Sigmoid colon (tissue), 7 donors: ENCODE data around the gene SLC9A1. TPM values are rescaled to one million over a fixed set of nuclear protein-coding genes. Genes with fewer than 3 reads are reported as not detected.

Source experiments
- DNase-seq: peaks from one replicate; pipeline ENCODE4 v3.0.0-alpha.2; 2019
- H3K27ac ChIP-seq, 4 donors: fragments of 200-600 bp; sonication (generic); one replicate each; pipeline ENCODE4 v1.5.1; 2016 to 2019; ENCODE audit warnings: mild to moderate bottlenecking in 1 of 4
- H3K27me3 ChIP-seq, 3 donors: fragments of 200-600 bp; sonication (generic); one replicate each; pipeline ENCODE4 v1.5.1; 2019; ENCODE audit warnings: mild to moderate bottlenecking in 1 of 3
- H3K36me3 ChIP-seq, 4 donors: fragments of 200-600 bp; sonication (generic); one replicate each; pipeline ENCODE4 v1.5.1; 2016 to 2019
- H3K4me1 ChIP-seq, 4 donors: fragments of 200-600 bp; sonication (generic); one replicate each; pipeline ENCODE4 v1.5.1; 2017 to 2019
- H3K4me3 ChIP-seq, 4 donors: fragments of 200-600 bp; sonication (generic); one replicate each; pipeline ENCODE4 v1.5.1; 2017 to 2019; ENCODE audit warnings: mild to moderate bottlenecking in 2 of 4, moderate library complexity in 1 of 4
- H3K9me3 ChIP-seq, 4 donors: fragments of 200-600 bp in 3 of 4; sonication (generic) in 3 of 4; one replicate each; pipeline versions ENCODE4 v1.5.1 to v1.6.1; 2013 to 2019
- CTCF ChIP-seq, 4 experiments: fragments of 450-650 bp in 3 of 4; fragments of 200-600 bp in 1 of 4; IDR thresholded peaks; one replicate each; pipeline ENCODE4 v1.5.1; 2016 to 2019; ENCODE audit warnings: antibody characterized with exemption in 4 of 4, mild to moderate bottlenecking in 3 of 4, moderate library complexity in 2 of 4
- EP300 ChIP-seq, 4 donors: sonication (generic); formaldehyde crosslinking; IDR thresholded peaks; one replicate each; pipeline ENCODE4 v1.6.1; 2017; ENCODE audit warnings: antibody characterized with exemption in 4 of 4
- POLR2A ChIP-seq, 2 donors: fragments of 450-650 bp; IDR thresholded peaks; one replicate each; pipeline ENCODE4 v1.6.1; 2016; ENCODE audit warnings: antibody characterized with exemption in 2 of 2, mild to moderate bottlenecking in 2 of 2, moderate library complexity in 2 of 2
- POLR2AphosphoS5 ChIP-seq, 4 donors: sonication (generic); formaldehyde crosslinking; IDR thresholded peaks; one replicate each; pipeline ENCODE4 v1.6.1; 2017; ENCODE audit warnings: antibody characterized with exemption in 4 of 4
- WGBS, 2 donors: extraction: QIAGEN DNeasy Blood & Tissue Kit; methylation state at CpG; one replicate each; pipeline ENCODE4 v1.1.7; 2013; 5-methylcytosine and 5-hydroxymethylcytosine counted together
- intact Hi-C: fragments of 100-400 bp; cut with DNase I; formaldehyde crosslinking; loops from one replicate; pipeline ENCODE4 v1.15.1; 2023
- polyA plus RNA-seq, 3 donors: library from polyadenylated mRNA; stranded (reverse); fragments of 200-250 nt; gene quantifications; one replicate each; pipeline ENCODE4 v1.2.3, GENCODE V29; 2013
- total RNA-seq, 4 donors: library from RNA; depleted of rRNA; stranded (reverse); fragments of >200 nt; gene quantifications; one replicate each; pipeline ENCODE4 v1.1.0, GENCODE V29; 2016
- donor health status: healthy with polysubstance abuse.
- donor health status: Bipolar disorder and iron deficiency.
- donor health status: healthy.

The SLC9A1 gene
- total and polyA plus RNA-seq, 7 donors, result 6.0 to 64.4 (median 12.8) TPM

GRCh38 chr1:27141266-27142003 is 13.5 kb downstream of the SLC9A1 start:
- Histone ChIP-seq H3K27me3 (no peaks in the 10 kb centered on the region), H3K27ac (peak overlapping the region in 2 of 4 donors; percentile 85 to 89), H3K4me1 (peaks cover 0 to 99% (median 80%) of the 10 kb centered on the region in 4 donors), H3K4me3 (no peak overlapping the region), H3K36me3 (no peaks in the 10 kb centered on the region), H3K9me3 (no peaks in the 10 kb centered on the region)
- TF ChIP-seq POLR2AphosphoS5 (IDR thresholded peaks at IDR 0.05), result no peak
- no peak for TF ChIP-seq POLR2A (IDR thresholded peaks at IDR 0.05)
- TF ChIP-seq EP300 (IDR thresholded peaks at IDR 0.05), result no peak
- no peak for TF ChIP-seq CTCF (IDR thresholded peaks at IDR 0.05)
- intact Hi-C loops, result no loop called here
- no peak for DNase-seq
- 41 to 78% methylated on average over 9 of the region's 9 CpGs for WGBS, 2 donors

GRCh38 chr1:27139980-27140379 is 14.9 kb downstream of the SLC9A1 start:
- intact Hi-C loops, result no loop called here

GRCh38 chr1:27138927-27139326 is 16.0 kb downstream of the SLC9A1 start:
- no peaks in the 10 kb centered on the region for H3K9me3 ChIP-seq
- intact Hi-C loops, result no loop called here
- DNase-seq, result no peak
- WGBS, 2 donors, result 61 to 79% methylated on average over 6 of the region's 6 CpGs
- H3K27me3 ChIP-seq, result no peaks in the 10 kb centered on the region
- H3K4me3 ChIP-seq, result no peak overlapping the region
- H3K4me1 ChIP-seq, result peaks cover 0 to 95% (median 70%) of the 10 kb centered on the region in 4 donors
- no peaks in the 10 kb centered on the region for H3K36me3 ChIP-seq
- TF ChIP-seq POLR2A (IDR thresholded peaks at IDR 0.05), result no peak
- no peak for TF ChIP-seq CTCF (IDR thresholded peaks at IDR 0.05)
- no peak for TF ChIP-seq EP300 (IDR thresholded peaks at IDR 0.05)
- TF ChIP-seq POLR2AphosphoS5 (IDR thresholded peaks at IDR 0.05), result no peak
- H3K27ac ChIP-seq, result no peak overlapping the region

More at GRCh38 chr1:27139980-27140379, 14.9 kb downstream of the SLC9A1 start:
- Histone ChIP-seq H3K4me3 (no peak overlapping the region), H3K9me3 (no peaks in the 10 kb centered on the region), H3K4me1 (peaks cover 0 to 97% (median 76%) of the 10 kb centered on the region in 4 donors), H3K27me3 (no peaks in the 10 kb centered on the region), H3K36me3 (no peaks in the 10 kb centered on the region), H3K27ac (no peak overlapping the region)
- no peak for TF ChIP-seq CTCF (IDR thresholded peaks at IDR 0.05)
- no peak for TF ChIP-seq EP300 (IDR thresholded peaks at IDR 0.05)
- TF ChIP-seq POLR2A (IDR thresholded peaks at IDR 0.05), result no peak
- TF ChIP-seq POLR2AphosphoS5 (IDR thresholded peaks at IDR 0.05), result no peak
- no peak for DNase-seq
- 92 to 95% methylated on average over 6 of the region's 6 CpGs for WGBS, 2 donors

- Histone ChIP-seq H3K9me3 (no peaks in the 10 kb centered on the region), H3K4me3 (no peak overlapping the region), H3K36me3 (no peaks in the 10 kb centered on the region), H3K27me3 (no peaks in the 10 kb centered on the region), H3K27ac (peak overlapping the region in 2 of 4 donors; percentile 34 to 48), H3K4me1 (peaks cover 0 to 89% (median 66%) of the 10 kb centered on the region in 4 donors)
- TF ChIP-seq POLR2A (IDR thresholded peaks at IDR 0.05) (no peak), EP300 (IDR thresholded peaks at IDR 0.05) (no peak), CTCF (IDR thresholded peaks at IDR 0.05) (no peak), POLR2AphosphoS5 (IDR thresholded peaks at IDR 0.05) (no peak)
- no peak for DNase-seq
- WGBS, 2 donors, result 85 to 88% methylated on average over 10 of the region's 10 CpGs
- intact Hi-C loops, result no loop called here
These were observed 16.6 kb downstream of the SLC9A1 start for GRCh38 chr1:27138368-27138767.
